ENCODE results near the gene THRSP.
"Not testable (repeated sequence)": the region's sequence is repeated elsewhere in the genome, so short reads cannot be mapped to it uniquely, and the experiment has no call there.

The THRSP gene

DNA sequence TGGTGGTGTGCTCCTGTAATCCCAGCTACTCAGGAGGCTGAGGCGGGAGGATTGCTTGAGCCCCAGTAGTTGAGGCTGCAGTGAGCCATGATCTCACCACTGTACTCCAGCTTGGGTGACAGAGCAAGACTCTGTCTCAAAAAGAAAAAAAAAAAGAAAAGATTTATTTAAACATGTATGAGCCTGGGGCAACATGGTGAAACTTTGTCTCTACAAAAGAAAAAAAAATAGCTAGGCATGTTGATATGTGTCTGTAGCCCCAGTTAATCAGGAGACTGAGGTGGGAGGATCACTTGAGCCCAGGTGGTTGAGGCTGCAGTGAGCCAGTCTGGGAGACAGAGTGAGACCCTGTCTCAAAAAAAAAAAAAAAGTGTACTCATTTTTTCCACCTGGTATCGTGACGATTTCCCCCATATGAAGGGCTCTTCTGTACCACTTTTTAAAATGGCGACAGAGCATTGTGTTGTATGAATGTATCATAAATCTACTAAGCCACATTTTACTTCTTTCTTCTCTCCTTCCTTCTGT is 24.2 kb upstream of the THRSP start:
- peak overlapping the region; percentile 34 for H3K4me3 ChIP-seq
- no peak for DNase-seq (ENCODE audit: low spot score)
- peak overlapping the region in 1 of 2 donors; percentile 62 for H3K27ac ChIP-seq
- TF ChIP-seq, protein P1, sequence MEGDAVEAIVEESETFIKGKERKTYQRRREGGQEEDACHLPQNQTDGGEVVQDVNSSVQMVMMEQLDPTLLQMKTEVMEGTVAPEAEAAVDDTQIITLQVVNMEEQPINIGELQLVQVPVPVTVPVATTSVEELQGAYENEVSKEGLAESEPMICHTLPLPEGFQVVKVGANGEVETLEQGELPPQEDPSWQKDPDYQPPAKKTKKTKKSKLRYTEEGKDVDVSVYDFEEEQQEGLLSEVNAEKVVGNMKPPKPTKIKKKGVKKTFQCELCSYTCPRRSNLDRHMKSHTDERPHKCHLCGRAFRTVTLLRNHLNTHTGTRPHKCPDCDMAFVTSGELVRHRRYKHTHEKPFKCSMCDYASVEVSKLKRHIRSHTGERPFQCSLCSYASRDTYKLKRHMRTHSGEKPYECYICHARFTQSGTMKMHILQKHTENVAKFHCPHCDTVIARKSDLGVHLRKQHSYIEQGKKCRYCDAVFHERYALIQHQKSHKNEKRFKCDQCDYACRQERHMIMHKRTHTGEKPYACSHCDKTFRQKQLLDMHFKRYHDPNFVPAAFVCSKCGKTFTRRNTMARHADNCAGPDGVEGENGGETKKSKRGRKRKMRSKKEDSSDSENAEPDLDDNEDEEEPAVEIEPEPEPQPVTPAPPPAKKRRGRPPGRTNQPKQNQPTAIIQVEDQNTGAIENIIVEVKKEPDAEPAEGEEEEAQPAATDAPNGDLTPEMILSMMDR (IDR thresholded peaks at IDR 0.05), result no peak

DNA sequence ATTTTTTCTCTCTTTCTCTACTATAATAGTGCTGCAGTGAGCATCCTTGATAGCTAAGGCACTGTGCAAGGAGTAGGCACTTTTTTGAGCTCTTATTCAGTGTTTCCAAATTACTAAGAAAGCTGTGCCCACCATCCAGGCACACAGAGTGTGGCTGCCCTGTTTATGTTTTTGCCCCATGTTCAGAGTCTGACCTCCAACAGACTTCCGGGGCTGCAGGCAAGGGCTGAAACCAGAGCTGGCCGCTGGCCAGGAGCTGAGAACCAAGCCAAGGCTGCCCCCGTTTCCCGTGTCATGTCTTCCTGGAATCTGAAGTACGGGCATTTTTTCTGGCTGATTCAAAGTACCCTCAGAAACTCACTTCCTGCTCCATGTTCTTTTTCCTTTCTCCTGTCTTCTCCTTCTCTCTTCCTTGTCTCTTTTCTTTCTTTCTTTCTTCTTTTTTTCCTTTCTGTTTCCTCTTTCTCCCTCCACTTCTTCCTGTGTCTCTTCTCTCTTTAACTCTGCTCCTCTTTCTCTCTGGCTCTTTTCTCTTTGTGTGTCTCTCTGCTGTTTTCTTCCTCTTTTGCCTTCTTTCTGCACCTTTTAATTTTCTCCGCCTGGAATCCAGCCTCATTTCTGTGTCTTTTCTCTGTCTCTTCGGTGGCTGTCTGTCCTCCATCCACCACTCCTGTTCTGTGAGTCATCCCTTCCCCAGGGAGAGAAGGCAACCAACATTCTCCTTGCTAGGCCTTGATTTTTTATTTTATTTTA is 23.6 kb upstream of the THRSP start:
- no peak for DNase-seq (ENCODE audit: low spot score)
- H3K27ac ChIP-seq, result peak overlapping the region; percentile 62 to 78
- peak overlapping the region; percentile 34 for H3K4me3 ChIP-seq
- TF ChIP-seq, protein P1 (IDR thresholded peaks at IDR 0.05), result no peak

DNA sequence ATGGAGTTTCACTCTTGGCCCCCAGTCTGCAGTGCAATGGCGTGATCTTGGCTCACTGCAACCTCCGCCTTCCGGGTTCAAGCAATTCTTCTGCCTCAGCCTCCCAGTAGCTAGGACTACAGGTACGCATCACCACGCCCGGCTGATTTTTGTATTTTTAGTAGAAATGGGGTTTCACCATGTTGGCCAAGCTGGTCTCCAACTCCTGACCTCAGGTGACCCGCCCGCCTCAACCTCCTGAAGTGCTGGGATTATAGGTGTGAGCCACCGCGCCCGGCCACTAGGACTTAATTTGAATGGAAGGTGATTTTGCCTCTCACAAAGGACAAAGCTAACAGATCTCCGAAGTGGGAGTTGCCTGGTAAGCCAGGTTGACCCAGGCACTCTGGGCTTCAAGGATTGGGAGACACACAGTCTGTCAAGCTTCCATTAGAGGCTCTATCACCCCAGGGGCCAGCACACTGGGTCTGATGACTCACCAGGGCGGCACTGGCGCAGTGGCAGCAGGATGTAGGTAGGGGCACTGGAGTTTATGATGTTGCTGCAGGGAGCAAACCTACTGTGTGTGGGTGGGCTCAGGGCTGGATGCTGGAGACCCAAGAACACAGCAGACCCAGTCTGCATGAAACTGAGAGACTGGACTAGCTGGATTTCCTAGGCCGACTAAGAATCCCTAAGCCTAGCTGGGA is 22.8 kb upstream of the THRSP start:
- H3K4me3 ChIP-seq, result no peak overlapping the region
- H3K27ac ChIP-seq, result peak overlapping the region in 1 of 2 donors; percentile 78
- DNase-seq (ENCODE audit: low spot score), result no peak
- TF ChIP-seq, protein P1 (IDR thresholded peaks at IDR 0.05), result no peak

DNA sequence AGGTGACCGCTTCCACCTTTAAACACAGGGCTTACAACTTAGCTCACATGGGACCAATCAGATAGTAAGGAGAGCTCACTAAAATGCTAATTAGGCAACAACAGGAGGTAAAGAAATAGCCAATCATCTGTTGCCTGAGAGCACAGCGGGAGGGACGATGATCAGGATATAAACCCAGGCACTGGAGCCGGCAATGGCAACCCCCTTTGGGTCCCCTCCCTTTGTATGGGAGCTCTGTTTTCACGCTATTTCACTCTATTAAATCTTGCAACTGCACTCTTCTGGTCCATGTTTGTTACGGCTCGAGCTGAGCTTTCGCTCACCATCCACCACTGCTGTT is 22.3 kb upstream of the THRSP start:
- H3K27ac ChIP-seq; H3K4me3 ChIP-seq; DNase-seq (ENCODE audit: low spot score): not testable (repeated sequence)

DNA sequence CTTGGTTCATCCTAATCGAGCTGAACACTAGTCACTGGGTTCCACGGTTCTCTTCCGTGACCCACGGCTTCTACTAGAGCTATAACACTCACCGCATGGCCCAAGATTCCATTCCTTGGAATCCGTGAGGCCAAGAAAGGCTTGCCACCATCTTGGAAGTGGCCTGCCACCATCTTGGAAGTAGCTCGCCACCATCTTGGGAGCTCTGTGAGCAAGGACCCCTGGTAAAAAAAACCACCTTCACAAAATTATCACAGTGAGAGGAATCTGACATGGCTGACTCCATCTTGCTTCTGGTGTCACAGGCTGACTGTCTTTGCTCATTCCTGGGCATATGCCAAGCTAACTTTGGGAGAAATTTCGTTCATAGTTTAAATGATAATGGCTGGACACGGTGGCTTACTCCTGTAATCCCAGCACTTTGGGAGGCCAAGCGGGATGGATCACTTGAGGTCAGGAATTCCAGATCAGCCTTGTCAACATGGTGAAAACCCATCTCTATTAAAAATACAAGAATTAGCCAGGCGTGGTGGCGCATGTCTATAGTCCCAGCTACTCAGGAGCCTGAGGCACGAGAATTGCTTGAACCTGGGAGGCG is 21.7 kb upstream of the THRSP start:
- Histone ChIP-seq H3K4me3 (no peak overlapping the region), H3K27ac (no peak overlapping the region)
- no peak for DNase-seq (ENCODE audit: low spot score)
- TF ChIP-seq, protein P1 (IDR thresholded peaks at IDR 0.05), result no peak

DNA sequence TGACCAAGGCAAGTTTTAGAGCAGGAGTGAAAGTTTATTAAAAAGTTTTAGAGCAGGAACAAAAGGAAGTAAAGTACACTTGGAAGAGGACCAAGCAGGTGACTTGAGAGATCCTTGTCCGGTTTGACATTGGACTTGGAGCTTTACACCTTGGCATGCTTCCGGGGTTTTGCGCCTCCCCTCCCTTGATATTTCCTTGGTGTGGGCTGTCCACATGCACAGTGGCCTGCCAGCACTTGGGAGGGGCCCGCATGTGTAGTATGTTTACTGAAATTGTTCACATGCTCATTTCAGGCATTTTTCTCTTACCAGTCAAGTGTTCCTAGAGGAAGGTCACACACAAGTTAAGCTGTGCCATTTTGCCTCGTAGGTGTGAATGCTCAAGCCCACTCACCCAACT is 19.0 kb upstream of the THRSP start:
- TF ChIP-seq, protein P1 (IDR thresholded peaks at IDR 0.05), result no peak
- no peak overlapping the region for H3K27ac ChIP-seq
- no peak overlapping the region for H3K4me3 ChIP-seq
- no peak for DNase-seq (ENCODE audit: low spot score)

DNA sequence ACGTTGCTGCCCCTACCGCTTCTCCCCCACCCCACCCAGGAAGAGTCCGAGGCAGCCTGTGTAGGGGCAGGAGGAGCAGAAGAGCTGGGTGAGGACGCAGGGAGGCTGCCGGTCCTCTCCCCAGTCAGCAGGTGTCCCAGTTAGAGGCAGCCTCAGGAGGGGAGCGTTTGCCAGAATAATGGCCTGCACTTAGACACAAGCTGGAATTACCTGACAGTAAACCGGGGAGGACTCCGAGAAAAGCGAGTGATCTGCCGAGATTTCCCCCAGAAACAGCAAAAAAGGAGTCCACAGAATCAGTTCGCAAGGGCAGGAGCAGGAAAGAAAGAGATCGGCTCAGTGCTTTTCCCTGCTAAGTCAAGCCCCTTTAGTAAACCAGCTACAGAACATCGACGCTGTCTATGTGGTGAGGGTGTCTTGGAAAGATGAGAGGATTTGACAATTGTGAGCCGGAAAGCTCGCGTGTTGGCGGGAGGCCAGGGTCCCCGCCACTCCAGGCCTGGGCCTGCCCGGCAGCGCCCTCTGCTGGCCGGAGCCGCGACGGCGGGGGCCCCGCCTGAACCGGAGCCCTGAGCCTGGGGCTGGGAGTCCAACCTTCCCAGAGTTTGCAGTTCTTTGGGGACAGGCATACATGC is 17.7 kb upstream of the THRSP start:
- TF ChIP-seq, protein P1 (IDR thresholded peaks at IDR 0.05), result peak; percentile 94
- peak; percentile 82 for DNase-seq (ENCODE audit: low spot score)
- peak overlapping the region; percentile 63 for H3K4me3 ChIP-seq
- H3K27ac ChIP-seq, result peak overlapping the region in 1 of 2 donors; percentile 13
